KOPT-K1 (cell line): Measurements from ENCODE around the gene CLDN5.

Source experiments
- H3K27ac ChIP-seq: fragments of 200-600 bp; sonication (generic); 2 replicates; pipeline ENCODE4 v1.5.1; 2016; ENCODE audit warnings: antibody characterized with exemption, mild to moderate bottlenecking, low read depth, low read length; ENCODE audit not compliant: poor library complexity, severe bottlenecking
- H3K36me3 ChIP-seq: fragments of 200-600 bp; sonication (generic); 2 replicates; pipeline ENCODE4 v1.5.1; 2017; ENCODE audit warnings: antibody characterized with exemption, mild to moderate bottlenecking, low read length, moderate library complexity; ENCODE audit not compliant: insufficient read depth
- H3K9me3 ChIP-seq: fragments of 200-600 bp; sonication (generic); 2 replicates; pipeline ENCODE4 v1.5.1; 2017; ENCODE audit warnings: antibody characterized with exemption, low read length, mild to moderate bottlenecking; ENCODE audit not compliant: insufficient read depth, poor library complexity, severe bottlenecking

CLDN5 gene, protein sequence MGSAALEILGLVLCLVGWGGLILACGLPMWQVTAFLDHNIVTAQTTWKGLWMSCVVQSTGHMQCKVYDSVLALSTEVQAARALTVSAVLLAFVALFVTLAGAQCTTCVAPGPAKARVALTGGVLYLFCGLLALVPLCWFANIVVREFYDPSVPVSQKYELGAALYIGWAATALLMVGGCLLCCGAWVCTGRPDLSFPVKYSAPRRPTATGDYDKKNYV

GRCh38 chr22:19524170-19525115 is at the start of gene CLDN5:
Gene CLDN5, minus strand, starts transcription at chr22:19524410. Its CDS starts 155 bp downstream, at chr22:19524255.
- Histone ChIP-seq H3K9me3 (no peaks in the 10 kb centered on the region), H3K36me3 (peaks cover 48% of the 10 kb centered on the region), H3K27ac (no peak within 1 kb of the TSS)

- H3K27ac ChIP-seq: no peak overlapping the region
Observed at GRCh38 chr22:19571995-19572394, 47.8 kb upstream of the CLDN5 start.

DNA sequence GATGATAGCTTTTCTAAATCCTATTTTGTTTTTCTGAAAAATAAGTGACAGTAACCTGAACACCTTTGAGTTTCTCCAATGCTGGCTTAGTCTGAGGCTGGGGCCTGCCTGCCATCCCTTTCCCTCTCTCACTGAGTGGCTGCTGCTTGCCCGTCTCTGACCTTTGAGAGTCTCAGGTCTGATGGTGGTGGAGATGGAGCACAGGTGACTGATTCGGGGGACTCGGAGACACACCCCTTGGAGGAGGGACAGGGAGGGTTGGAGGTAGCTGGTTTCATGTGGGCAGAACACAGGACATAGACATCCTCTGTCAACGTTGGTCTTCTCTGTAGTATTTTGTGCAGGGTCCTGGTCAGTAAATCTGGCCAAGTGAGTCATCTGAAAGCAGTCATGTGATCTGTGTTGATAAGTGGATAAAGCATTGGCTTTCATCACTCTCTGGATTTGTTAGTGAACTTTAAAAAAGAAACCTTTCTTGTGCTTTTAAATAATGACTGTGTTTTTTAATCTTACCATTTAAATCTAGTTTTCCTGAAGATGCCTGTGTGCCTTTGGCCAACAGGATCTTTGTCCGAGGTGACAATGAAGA is 47.1 kb upstream of the CLDN5 start:
- H3K27ac ChIP-seq: no peak overlapping the region
- H3K9me3 ChIP-seq: no peaks in the 10 kb centered on the region
- H3K36me3 ChIP-seq: no peaks in the 10 kb centered on the region

More at GRCh38 chr22:19571995-19572394, 47.8 kb upstream of the CLDN5 start:
- Histone ChIP-seq H3K36me3 (no peaks in the 10 kb centered on the region), H3K9me3 (no peaks in the 10 kb centered on the region)

DNA sequence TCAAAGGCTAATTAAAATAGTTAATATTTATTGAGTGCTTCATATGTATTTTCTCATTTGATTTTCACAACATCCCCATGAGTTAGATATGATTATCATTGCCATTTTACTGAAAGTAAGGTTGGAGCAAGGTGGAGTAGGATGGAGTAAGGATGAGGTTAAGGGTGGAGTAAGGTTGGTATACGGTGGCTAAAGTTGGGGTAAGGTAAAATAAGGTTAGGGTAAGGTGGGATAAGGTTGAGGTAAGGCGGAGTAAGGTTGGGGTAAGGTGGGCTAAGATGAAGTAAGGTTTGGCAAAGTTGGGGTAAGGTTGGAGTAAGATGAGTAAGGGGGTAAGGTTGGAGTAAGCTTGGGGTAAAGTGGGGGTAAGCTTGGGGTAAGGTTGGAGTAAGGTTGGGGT is 45.8 kb upstream of the CLDN5 start:
- Histone ChIP-seq H3K27ac (no peak overlapping the region), H3K9me3 (no peaks in the 10 kb centered on the region), H3K36me3 (no peaks in the 10 kb centered on the region)

DNA sequence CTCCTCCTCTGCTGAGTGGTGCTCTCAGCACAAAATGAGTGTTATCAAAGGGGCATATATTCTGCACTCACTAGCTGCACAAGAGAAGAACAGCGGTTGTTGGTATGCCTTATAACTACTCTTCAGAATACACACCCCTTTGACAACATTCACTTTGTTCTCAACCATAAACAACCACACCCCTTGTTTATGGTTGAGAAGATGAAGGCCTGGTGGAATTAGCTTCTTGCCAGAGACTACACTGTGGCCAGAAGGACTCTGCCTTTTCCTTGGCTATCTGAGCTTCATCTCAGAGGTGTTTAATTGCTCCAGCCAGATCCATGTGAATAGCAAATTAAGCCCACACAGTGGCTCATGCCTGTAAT is 45.0 kb upstream of the CLDN5 start:
- Histone ChIP-seq H3K36me3 (no peaks in the 10 kb centered on the region), H3K9me3 (no peaks in the 10 kb centered on the region), H3K27ac (no peak overlapping the region)

- Histone ChIP-seq H3K9me3 (no peaks in the 10 kb centered on the region), H3K36me3 (no peaks in the 10 kb centered on the region), H3K27ac (no peak overlapping the region)
Observed at GRCh38 chr22:19568337-19569275, 44.4 kb upstream of the CLDN5 start.

GRCh38 chr22:19567157-19568009 is 43.2 kb upstream of the CLDN5 start:
- no peaks in the 10 kb centered on the region for H3K9me3 ChIP-seq
- H3K36me3 ChIP-seq: no peaks in the 10 kb centered on the region
- no peak overlapping the region for H3K27ac ChIP-seq

DNA sequence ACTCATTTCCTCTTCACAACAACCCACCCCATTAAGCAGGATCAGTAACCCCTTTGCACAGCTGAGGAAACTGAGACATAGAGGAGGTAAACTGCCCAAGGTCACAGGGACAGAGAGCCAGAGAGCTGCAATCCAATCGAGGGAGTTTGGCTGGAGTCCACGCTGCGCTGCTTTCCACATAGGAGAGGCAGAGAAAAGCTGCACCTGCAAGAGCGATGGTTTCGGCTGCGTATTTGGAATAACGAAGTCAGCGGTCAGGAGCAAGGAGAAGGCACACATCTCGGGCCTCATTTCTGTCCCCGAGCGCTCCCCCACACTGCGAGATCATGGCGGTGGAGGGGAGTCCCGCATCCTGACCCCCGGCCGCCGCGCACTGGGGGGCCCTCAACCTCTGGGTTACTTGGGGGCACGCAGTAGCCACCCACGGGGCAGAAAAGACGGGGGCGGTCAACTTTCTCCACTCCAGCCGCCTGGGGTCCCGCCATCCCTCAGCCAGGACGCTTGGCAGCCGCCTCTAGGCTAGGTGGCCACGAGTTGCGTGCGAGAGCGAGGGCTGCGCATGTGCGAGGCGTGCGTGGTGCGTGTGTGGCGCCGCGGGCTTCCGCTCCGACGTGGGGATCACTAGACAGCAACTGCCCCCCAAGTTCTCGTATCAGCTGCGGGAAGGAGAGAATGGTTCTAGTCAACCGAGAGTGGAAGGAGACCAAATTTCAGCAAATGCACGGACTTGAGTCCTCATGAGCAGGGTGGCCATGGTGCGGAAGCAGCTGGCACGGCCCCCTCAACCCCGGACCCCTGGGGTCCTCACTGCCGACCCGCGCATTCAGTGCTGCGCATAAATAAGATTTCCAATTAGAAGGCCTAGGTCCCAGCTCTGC is 42.3 kb upstream of the CLDN5 start:
- Histone ChIP-seq H3K9me3 (no peaks in the 10 kb centered on the region), H3K27ac (no peak overlapping the region), H3K36me3 (no peaks in the 10 kb centered on the region)

GRCh38 chr22:19565382-19566278 is 41.4 kb upstream of the CLDN5 start:
- Histone ChIP-seq H3K9me3 (no peaks in the 10 kb centered on the region), H3K27ac (no peak overlapping the region), H3K36me3 (no peaks in the 10 kb centered on the region)

DNA sequence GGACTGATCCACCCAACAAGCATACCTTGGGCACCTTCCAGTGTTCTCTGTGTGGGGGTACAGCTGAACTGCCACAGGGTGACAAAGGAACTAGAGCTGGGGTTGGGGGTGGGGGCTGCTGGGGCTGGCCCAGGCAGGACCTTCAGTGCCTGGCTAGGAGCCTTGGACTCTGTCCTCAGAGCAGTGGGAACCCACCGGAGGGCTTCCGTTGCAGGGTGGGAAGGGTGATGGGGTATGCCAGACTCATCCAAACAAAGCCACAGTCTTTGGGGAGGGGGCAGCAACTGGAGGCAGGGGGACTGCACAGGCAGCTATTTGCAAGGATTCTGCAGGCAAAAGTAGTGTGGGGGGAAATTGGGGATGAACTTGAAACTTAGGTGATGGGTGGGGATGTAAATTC is 35.7 kb upstream of the CLDN5 start:
- Histone ChIP-seq H3K9me3 (no peaks in the 10 kb centered on the region), H3K27ac (no peak overlapping the region)

GRCh38 chr22:19559324-19559811 is 35.2 kb upstream of the CLDN5 start:
- no peak overlapping the region for H3K27ac ChIP-seq
- no peaks in the 10 kb centered on the region for H3K36me3 ChIP-seq
- no peaks in the 10 kb centered on the region for H3K9me3 ChIP-seq

More for the DNA sequence above, 35.7 kb upstream of the CLDN5 start:
- no peaks in the 10 kb centered on the region for H3K36me3 ChIP-seq

GRCh38 chr22:19556963-19557545 is 32.8 kb upstream of the CLDN5 start:
- H3K36me3 ChIP-seq: no peaks in the 10 kb centered on the region
- peaks cover 13% of the 10 kb centered on the region for H3K9me3 ChIP-seq
- H3K27ac ChIP-seq: no peak overlapping the region
